Stomach (tissue), 9 donors: ENCODE results near the gene SOX11. TPM values are rescaled to one million over a fixed set of nuclear protein-coding genes. Genes with fewer than 3 reads are reported as not detected.

Experiments used
- DNase-seq, 2 donors: peaks; one replicate each; pipeline versions ENCODE4 v3.0.0 to v3.0.0-alpha.2; 2013 to 2019
- H3K27ac ChIP-seq, 5 donors: fragments of 200-600 bp in 4 of 5; sonication (generic) in 4 of 5; one replicate each; pipeline ENCODE4 v1.5.1; 2013 to 2019; ENCODE audit warnings: mild to moderate bottlenecking in 1 of 5, moderate library complexity in 1 of 5
- H3K27me3 ChIP-seq, 3 donors: fragments of 200-600 bp; sonication (generic); one replicate each; pipeline ENCODE4 v1.5.1; 2017 to 2019; ENCODE audit warnings: mixed run types in 1 of 3
- H3K36me3 ChIP-seq, 4 donors: fragments of 200-600 bp; sonication (generic); 1 replicate in 3 of 4; 2 replicates in 1 of 4; pipeline ENCODE4 v1.5.1; 2016 to 2019
- H3K4me1 ChIP-seq, 4 donors: fragments of 200-600 bp; sonication (generic); one replicate each; pipeline ENCODE4 v1.5.1; 2016 to 2019
- H3K4me3 ChIP-seq, 4 donors: fragments of 200-600 bp; sonication (generic) in 3 of 4; one replicate each; pipeline ENCODE4 v1.5.1; 2016 to 2019; ENCODE audit warnings: mild to moderate bottlenecking in 1 of 4
- H3K9me3 ChIP-seq, 4 donors: fragments of 200-600 bp; sonication (generic); one replicate each; pipeline ENCODE4 v1.5.1; 2016 to 2019
- CTCF ChIP-seq, 7 experiments: fragments of 450-650 bp in 4 of 7; fragments of 200-600 bp in 3 of 7; sonication (generic) in 3 of 7; IDR thresholded peaks; one replicate each; pipeline ENCODE4 v1.5.1; 2016 to 2019; ENCODE audit warnings: antibody characterized with exemption in 7 of 7, control low read depth in 2 of 7, mild to moderate bottlenecking in 1 of 7
- EP300 ChIP-seq: sonication (generic); formaldehyde crosslinking; IDR thresholded peaks from one replicate; pipeline ENCODE4 v1.6.1; 2017; ENCODE audit warnings: antibody characterized with exemption
- POLR2A ChIP-seq, 4 donors: fragments of 450-650 bp; IDR thresholded peaks; one replicate each; pipeline ENCODE4 v1.6.1; 2016; ENCODE audit warnings: antibody characterized with exemption in 4 of 4, control low read depth in 2 of 4, mild to moderate bottlenecking in 1 of 4, moderate library complexity in 1 of 4
- POLR2AphosphoS5 ChIP-seq, 3 donors: sonication (generic); formaldehyde crosslinking; IDR thresholded peaks; one replicate each; pipeline ENCODE4 v1.6.1; 2016; ENCODE audit warnings: antibody characterized with exemption in 3 of 3
- WGBS, 5 donors: extraction: QIAGEN DNeasy Blood & Tissue Kit in 3 of 5; methylation state at CpG; one replicate each; pipeline versions ENCODE4 v1.1.5 to v1.1.7; 2013 to 2018; 5-methylcytosine and 5-hydroxymethylcytosine counted together
- intact Hi-C: fragments of 100-400 bp; cut with DNase I; formaldehyde crosslinking; loops from one replicate; pipeline ENCODE4 v1.15.1; 2023; ENCODE audit warnings: low total_unique reads
- polyA plus RNA-seq, 3 donors: library from polyadenylated mRNA; stranded (reverse); fragments of 200-250 nt; gene quantifications; one replicate each; pipeline ENCODE4 v1.2.3, GENCODE V29; 2013
- total RNA-seq, 5 donors: library from RNA; depleted of rRNA; stranded (reverse); fragments of >200 nt; gene quantifications; one replicate each; pipeline versions ENCODE4 v1.1.0 to v1.2.3, GENCODE V29; 2014 to 2016
- donor health status: healthy with polysubstance abuse.
- donor health status: Bipolar disorder and iron deficiency.
- donor health status: healthy.

Gene SOX11
- total and polyA plus RNA-seq, 8 donors = 0.06 to 3.7 (median 0.11) TPM; not detected in 4

GRCh38 chr2:5734859-5735520 lies 42.8 kb downstream of the SOX11 start:
- Histone ChIP-seq H3K27ac (no peak overlapping the region), H3K9me3 (peaks cover 0 to 3% (median 0%) of the 10 kb centered on the region in 4 donors), H3K4me1 (no peaks in the 10 kb centered on the region), H3K27me3 (no peaks in the 10 kb centered on the region), H3K36me3 (no peaks in the 10 kb centered on the region), H3K4me3 (no peak overlapping the region)
- DNase-seq = no peak
- WGBS, 5 donors = 81 to 87% (median 86%) methylated on average over 9 to 15 of the region's 15 CpGs
- intact Hi-C loops = no loop called here
- TF ChIP-seq EP300 = no peak
- no peak for TF ChIP-seq POLR2A (IDR thresholded peaks at IDR 0.05)
- TF ChIP-seq POLR2AphosphoS5 (IDR thresholded peaks at IDR 0.05) = no peak
- no peak for TF ChIP-seq CTCF (IDR thresholded peaks at IDR 0.05)

- Histone ChIP-seq H3K36me3 (no peaks in the 10 kb centered on the region), H3K27ac (no peak overlapping the region), H3K4me1 (no peaks in the 10 kb centered on the region), H3K9me3 (peaks cover 0 to 3% (median 0%) of the 10 kb centered on the region in 4 donors), H3K27me3 (no peaks in the 10 kb centered on the region), H3K4me3 (no peak overlapping the region)
- no peak for TF ChIP-seq EP300
- no peak for TF ChIP-seq POLR2A (IDR thresholded peaks at IDR 0.05)
- TF ChIP-seq POLR2AphosphoS5 (IDR thresholded peaks at IDR 0.05) = no peak
- TF ChIP-seq CTCF (IDR thresholded peaks at IDR 0.05) = no peak
- intact Hi-C loops = no loop called here
- DNase-seq = no peak
- whole genome bisulfite sequencing, 5 donors = 79 to 87% (median 80%) methylated on average over 6 of the region's 6 CpGs
Observed at GRCh38 chr2:5735521-5735861, 43.3 kb downstream of the SOX11 start.

- Histone ChIP-seq H3K9me3 (peaks cover 0 to 3% (median 0%) of the 10 kb centered on the region in 4 donors), H3K36me3 (no peaks in the 10 kb centered on the region), H3K27ac (no peak overlapping the region), H3K27me3 (no peaks in the 10 kb centered on the region), H3K4me3 (no peak overlapping the region), H3K4me1 (no peaks in the 10 kb centered on the region)
- DNase-seq = no peak
- intact Hi-C loops = no loop called here
- 47 to 63% (median 53%) methylated on average over 5 of the region's 5 CpGs for WGBS, 5 donors
- TF ChIP-seq EP300 (no peak), POLR2AphosphoS5 (IDR thresholded peaks at IDR 0.05) (no peak), CTCF (IDR thresholded peaks at IDR 0.05) (no peak), POLR2A (IDR thresholded peaks at IDR 0.05) (no peak)
Observed at GRCh38 chr2:5736050-5736449, 43.9 kb downstream of the SOX11 start.

- Histone ChIP-seq H3K36me3 (no peaks in the 10 kb centered on the region), H3K4me1 (no peaks in the 10 kb centered on the region), H3K4me3 (no peak overlapping the region), H3K27ac (no peak overlapping the region), H3K9me3 (peaks cover 0 to 3% (median 0%) of the 10 kb centered on the region in 4 donors), H3K27me3 (no peaks in the 10 kb centered on the region)
- TF ChIP-seq POLR2A (IDR thresholded peaks at IDR 0.05) (no peak), POLR2AphosphoS5 (IDR thresholded peaks at IDR 0.05) (no peak), CTCF (IDR thresholded peaks at IDR 0.05) (no peak), EP300 (no peak)
- DNase-seq = no peak
- intact Hi-C loops = no loop called here
- whole genome bisulfite sequencing, 5 donors = 80 to 95% (median 93%) methylated on average over 2 of the region's 2 CpGs
Observed at GRCh38 chr2:5736886-5737285, 44.7 kb downstream of the SOX11 start.
